Measurements from ENCODE around the gene PDE8B.

PDE8B gene

DNA sequence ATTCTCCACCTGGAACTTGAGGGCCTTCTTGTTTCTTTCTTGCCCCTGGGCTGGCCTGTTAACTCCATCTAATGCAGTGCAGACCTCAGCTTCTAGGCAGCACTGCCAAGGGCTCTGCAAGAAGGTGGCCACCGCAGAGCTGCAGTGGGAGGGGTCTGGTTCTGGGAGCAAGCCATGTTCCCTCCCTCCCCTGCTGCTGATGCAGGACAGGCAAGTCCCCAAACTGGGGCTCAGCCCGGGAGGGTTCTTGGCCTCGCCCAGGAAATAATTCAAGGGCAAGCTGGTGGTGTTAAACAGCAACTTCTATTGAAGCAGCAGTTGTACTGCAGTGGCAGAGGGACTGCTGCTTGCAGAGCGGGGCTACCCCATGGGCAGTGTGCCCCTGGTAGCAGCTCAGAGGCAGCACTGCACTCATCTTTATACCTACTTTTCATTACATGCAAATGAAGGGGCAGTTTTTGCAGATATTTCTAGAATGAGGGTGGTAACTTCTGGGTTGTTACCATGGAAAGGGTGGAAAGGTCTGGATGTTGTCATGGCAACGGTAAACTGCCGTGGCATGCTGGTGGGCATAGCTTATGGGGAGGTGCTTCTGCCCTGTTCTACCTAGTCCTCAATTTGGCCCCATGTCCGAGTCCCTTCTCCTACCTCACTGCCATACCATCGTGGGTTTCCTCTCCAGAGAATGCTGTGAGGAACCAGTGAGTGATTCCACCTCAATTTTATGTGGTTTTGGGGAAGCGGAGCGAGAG, 199.6 kb downstream of the PDE8B start:
- DNase-seq (ENCODE audit: low spot score): no peak

DNA sequence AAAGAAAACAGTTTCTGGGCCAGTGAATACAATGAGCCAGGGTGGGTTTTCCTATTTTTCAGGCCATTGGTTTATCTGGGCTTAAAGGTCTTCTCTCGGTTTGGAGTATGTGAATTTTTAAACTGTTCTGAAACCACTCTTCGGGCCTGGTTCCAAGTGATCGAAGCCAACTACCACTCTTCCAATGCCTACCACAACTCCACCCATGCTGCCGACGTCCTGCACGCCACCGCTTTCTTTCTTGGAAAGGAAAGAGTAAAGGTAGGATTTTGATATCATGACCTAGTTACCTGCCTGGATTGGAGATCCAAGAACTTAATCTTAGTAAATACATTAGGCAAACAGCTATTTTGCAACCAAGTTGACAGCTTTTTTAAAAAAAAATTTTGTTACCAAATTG, 202.6 kb downstream of the PDE8B start:
- no peak for DNase-seq (ENCODE audit: low spot score)

DNA sequence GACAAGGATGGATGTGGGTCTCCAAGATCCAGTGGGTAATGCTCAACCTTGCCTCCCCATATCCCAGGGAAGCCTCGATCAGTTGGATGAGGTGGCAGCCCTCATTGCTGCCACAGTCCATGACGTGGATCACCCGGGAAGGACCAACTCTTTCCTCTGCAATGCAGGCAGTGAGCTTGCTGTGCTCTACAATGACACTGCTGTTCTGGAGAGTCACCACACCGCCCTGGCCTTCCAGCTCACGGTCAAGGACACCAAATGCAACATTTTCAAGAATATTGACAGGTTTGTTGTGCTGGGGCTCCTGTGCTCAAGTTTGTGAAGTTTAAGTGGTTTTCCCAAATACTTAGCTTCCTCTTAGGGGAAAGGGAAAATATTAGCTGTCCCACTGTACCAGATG, 207.7 kb downstream of the PDE8B start:
- no peak for DNase-seq (ENCODE audit: low spot score)

DNA sequence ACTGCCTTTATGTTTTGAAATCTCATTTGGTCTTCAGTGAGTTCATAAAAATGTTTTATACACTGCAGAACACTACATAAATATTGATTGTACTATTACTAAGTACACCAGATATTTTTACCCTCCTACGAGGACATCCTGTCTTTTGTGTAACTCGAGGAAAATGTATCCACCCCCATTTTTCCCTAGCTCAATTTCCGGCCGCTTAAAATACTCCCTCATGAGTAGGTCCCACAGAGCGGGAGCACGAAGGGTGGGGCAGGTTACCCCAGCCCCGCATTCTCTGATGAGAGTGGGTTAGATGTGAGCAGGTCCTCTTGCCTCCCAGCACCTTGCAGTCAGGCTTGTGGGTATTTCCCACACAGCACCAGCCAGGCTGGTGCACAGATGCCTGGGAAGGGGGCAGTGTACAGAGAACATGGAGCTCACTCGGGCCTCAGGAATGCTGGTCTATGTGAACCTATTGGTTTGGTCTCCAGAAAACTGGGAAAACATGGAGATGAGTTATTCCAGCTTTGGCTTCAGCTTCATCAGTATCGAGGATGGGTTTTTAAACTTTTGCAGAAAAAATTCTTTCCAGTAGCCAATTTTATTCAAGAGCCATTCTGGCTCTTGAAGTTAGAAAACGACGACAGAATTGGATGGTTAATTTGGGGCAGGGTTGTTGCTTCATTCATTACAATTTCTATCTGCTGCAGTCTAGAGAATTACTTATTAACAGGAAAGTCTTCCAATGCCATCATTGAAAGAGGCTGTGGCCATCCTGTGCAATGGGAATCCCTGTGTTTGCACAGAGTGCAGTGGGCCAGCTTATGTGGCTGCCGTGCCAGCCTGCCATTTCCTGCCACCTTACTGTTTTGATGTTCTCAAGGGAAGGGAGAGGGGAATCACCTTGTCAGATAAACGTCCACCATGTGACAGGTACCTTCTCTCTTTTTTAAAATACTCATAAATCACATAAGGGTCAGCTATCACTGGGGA, 208.4 kb downstream of the PDE8B start:
- DNase-seq (ENCODE audit: low spot score): no peak

DNA sequence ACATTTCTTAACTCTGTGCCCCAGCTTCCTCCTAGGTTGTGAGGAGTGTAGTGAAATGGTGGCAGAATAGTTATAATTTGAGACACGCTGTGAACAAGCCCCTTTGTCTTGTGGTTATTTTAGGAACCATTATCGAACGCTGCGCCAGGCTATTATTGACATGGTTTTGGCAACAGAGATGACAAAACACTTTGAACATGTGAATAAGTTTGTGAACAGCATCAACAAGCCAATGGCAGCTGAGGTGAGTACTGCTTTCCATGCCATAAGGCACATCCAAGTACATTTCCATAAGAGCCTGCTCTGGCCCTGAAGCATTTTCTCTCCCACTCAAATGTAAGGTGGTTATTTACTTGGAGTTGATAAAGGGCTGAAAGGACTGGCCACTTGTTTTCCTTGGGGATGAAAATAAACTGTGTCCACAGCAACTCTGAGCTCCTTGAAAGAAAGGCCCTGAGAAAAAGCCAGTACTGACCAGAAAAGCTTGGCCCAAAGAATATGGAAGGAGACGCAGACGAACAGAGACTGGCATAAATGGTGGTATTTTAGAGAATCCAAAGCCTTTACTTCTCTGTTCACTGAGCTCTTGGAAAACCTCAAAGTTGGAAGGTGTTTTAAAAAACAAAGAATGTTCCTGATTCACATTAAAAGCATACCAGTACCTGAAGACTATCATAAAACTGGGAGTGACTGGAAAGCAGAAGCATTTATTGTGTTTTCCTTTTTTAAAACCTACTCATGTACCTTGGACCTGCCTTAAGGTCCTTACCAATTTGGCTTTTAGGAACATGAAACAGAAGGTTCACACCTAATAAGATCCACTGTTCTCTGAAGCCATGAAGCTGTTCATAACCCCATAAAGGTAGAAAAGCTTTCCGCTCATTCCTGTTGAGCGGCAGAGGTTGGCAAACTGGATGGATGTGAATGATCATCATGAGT, 209.4 kb downstream of the PDE8B start:
- no peak for DNase-seq (ENCODE audit: low spot score)

DNA sequence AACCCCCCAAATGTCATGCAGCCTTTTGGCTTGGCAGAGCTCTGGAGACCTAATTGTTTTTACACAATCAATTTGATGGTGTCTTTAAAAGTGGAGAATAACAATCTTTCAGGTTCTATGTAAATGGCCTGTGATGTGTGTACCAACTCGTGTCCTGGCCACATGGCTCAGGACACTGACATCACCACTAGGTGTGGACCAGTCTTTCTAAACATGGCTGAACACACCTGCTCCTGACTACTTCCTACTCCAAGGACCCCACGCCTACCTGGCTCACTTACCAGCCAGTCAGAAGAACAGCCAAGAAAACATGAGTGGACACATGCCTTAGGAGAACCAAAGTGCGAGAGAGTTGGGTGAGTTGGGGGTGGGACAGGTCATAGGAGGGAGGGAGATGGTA, 210.5 kb downstream of the PDE8B start:
- no peak for DNase-seq (ENCODE audit: low spot score)

DNA sequence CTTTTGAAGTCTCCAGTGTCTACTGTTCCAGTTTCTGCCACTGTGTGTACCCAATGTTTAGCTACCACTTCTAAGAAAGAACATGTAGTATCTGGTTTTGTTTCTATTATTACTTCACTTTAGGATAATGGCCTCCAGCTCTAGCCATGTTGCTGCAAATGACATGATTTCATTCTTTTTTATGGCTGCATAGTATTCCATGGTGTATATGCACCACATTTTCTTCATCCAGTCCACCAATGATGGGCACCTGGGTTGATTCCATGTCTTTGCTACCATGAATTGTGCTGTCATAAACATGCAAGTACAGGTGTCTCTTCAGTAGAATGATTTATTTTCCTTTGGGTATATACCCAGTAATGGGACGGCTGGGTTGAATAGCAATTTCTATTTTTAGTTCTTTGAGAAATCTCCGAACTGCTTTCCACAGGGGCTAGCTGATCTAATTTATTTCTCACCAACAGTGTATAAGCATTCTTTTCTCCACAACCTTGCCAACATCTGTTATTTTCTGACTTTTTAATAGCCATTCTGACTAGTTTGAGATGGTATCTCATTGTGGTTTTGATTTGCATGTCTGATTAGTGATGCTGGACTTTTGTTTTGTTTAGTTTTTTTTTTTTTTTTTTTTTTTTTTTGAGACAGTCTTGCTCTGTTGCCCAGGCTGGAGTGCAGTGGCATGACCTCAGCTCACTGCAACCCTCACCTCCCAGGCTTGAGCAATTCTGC, 212.7 kb downstream of the PDE8B start:
- no peak for DNase-seq (ENCODE audit: low spot score)

DNA sequence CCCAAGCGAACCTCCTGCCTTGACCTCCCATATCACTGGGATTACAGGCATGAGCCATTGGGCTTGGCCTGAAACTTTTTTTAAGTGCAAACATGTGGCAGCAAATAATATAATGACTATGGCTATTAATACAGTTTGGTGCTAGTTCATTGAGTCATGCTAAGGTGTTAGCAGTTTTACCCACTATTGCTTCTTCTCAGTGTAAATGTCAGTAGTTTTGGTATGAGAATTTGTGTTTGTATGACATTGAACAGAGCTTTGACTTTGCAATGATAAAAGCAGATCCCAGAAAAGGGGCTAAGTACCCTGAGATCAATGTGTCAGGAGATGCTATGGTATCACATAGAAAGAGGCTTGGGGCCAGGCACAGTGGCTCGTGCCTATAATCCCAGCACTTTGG, 214.4 kb downstream of the PDE8B start:
- DNase-seq (ENCODE audit: low spot score): no peak

DNA sequence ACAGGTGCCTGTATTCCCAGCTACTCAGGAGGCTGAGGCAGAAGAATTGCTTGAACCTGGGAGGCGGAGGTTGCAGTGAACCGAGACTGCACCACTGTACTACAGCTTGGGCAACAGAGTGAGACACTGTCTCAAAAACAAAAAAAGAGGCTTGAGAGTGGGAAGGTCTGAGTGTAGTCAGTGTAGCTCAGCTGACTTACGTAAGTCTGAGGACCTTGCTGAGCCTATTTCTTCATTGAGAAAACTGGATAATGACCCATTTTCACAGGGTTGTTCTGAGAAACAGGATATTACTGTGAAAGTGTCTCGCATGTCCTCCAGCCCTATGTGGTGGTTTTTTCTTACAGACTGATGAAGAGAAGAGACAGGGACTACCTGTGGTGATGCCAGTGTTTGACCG, 214.9 kb downstream of the PDE8B start:
- DNase-seq (ENCODE audit: low spot score): no peak

DNA sequence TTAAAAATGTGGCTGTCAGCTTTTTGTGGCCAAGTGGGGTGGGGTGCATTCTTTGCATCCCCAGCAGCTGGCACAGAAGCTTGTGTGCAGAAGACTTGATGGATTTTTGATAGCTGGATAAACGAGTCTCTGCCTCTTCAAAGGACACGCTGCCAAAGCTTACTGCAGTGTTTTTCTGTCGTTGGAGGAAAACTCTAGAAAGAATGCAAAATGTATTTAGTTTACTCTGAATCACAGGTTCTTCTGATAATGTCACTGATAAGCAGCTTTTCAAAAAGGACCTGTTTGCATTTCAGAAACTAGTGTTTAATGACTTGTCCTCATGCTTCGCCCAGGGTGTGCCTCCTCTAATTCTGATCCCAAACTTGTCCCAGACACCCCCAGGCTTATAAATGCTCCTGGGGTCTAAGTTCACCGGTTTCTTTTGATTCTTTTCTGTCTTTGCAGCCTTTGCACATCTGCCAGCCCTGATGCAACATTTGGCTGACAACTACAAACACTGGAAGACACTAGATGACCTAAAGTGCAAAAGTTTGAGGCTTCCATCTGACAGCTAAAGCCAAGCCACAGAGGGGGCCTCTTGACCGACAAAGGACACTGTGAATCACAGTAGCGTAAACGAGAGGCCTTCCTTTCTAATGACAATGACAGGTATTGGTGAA, 215.6 kb downstream of the PDE8B start:
- no peak for DNase-seq (ENCODE audit: low spot score)

DNA sequence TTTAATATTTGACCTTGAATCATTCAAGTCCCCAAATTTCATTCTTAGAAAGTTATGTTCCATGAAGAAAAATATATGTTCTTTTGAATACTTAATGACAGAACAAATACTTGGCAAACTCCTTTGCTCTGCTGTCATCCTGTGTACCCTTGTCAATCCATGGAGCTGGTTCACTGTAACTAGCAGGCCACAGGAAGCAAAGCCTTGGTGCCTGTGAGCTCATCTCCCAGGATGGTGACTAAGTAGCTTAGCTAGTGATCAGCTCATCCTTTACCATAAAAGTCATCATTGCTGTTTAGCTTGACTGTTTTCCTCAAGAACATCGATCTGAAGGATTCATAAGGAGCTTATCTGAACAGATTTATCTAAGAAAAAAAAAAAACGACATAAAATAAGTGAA, 216.2 kb downstream of the PDE8B start:
- no peak for DNase-seq (ENCODE audit: low spot score)

DNA sequence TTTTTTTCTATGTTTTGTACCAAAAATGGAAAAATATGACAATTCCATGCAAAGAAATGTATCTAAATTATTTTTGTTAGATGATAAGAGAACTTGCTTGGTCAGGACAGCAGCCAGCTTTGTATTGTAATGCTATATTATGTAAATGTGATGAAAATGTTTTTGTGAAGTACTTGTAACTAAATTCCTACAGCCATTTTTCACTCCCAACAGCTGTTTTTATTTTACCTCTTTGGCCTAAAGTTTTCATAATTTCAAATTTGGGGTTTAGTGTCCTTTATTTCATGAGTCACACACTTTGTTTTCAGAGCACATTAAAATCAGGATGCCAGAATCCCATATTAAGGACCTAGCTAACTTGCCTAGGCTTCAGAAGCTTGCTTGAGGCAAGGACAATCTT, 217.5 kb downstream of the PDE8B start:
- no peak for DNase-seq (ENCODE audit: low spot score)

DNA sequence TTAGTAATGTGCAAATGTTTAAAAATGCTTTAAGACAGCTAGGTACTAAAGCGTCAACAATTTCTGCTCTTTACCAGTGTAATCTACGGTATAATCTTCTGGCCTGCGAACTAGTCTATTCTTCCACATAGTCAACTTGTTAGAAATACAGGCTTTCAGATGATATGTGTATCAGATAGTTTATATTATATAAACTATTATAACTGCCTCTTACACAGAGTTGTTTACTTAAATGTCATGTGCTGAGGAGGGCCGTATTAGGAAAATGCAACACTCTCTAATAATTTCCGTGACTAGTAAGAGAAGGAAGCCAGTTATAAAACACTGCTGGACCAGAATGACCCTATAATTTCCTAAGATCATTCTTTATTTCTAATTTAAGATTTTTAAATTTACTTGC, 218.0 kb downstream of the PDE8B start:
- DNase-seq (ENCODE audit: low spot score): no peak

DNA sequence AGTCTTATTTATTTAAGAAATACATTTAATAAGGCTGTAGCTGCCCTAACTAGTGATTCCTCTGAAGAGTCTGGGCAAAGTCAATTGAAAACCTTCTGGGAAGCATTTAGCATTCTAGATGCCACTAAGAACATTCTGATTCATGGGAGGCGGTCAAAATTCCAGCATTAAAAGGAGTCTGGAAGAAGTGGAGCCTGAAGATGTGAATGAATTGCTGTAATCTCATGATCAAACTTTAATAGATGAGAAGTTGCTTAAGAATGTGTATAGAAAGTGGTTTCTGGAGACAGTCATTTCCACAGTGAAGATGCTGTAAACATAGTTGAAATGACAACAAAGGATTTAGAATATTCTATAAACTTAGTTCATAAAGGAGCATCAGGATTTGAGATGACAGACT, 220.2 kb downstream of the PDE8B start:
- no peak for DNase-seq (ENCODE audit: low spot score)

DNA sequence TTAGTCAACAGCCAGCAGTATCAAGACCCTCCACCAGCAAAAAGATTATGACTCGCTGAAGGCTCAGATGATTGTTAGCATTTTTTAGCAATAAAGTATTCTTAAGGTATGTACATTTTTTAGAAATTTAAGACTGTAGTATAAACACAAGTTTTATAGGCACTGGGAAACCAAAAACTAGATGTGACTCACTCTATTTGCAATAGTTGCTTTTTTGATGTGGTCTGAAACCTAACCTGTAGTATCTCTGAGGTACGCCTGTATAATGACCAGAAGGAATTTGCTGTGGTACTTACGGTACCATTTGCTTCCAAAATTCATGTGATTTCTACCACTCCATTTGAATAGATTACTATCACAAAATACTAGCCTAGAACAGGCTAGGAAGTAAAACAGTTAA, 220.8 kb downstream of the PDE8B start:
- DNase-seq (ENCODE audit: low spot score): no peak

DNA sequence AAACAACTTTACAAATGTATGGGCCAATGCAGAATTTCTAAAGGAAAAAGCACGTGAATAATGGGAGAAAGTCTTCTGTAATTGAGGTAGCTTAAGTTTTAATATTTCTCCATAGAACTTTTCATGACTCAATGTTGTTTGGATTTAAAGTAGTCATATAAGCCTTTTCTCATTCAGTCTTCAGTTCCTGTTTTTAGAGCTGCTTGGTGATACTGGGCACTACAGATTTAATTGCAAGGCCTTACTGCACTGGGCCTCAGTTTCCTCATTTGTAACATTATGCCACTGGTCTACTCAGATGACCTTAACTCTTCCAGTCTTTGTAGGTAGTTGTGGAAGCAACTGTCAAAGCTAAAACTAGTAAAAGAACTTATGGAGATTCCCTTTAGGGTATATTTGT, 221.2 kb downstream of the PDE8B start:
- no peak for DNase-seq (ENCODE audit: low spot score)

DNA sequence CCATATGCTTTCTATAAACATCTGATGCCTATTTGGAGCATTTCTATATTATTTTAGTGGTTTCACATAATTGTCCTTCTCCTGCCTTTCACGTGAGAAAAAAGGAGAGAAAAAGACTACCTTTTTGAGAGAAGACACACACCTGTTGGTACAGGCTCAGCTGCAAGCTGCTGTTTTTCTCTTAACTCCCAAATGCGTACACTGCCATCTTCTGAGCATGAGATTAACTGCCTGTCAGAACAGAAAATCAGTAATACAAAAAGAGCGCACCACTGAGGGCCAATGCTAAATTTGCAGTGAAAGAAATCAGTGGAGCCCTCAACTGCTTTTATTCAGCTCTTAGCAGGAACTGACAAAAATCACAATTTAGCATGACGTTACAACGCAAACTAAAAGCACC, 226.7 kb downstream of the PDE8B start:
- no peak for DNase-seq (ENCODE audit: low spot score)

DNA sequence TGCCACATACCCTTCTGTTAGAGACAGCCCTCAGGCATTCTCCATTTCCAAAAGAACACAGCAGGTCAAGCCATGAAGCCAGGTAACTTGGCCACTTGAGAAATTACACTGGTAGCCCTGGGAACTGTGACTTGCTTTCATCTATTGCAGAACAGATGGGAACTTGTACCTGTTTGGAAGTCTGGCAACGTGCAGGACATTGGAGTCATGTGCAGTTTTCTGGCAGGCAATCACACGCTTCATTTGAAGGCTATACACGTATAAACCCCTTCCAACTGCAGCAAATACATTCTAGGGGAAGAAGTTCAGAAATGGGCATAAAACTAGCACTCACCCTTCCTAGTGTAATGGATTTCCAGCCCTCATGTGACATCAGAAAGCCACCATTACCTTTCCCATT, 227.6 kb downstream of the PDE8B start:
- DNase-seq (ENCODE audit: low spot score): no peak

DNA sequence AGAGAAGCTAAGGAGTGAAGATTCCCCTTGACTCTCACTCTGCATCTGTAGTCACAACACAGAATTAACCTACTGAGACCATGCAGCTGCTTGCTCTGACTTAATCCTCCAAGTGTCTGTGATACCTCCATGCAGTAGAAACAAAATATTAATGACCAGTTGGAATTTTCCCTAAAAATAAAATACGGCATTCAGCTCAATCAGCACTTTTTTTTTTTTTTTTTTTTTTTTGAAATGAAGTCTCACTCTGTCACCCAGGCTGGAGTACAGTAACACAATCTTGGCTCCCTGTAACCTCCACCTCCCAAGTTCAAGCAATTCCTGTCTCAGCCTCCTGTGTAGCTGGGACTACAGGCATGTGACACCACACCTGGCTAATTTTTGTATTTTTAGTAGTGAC, 233.2 kb downstream of the PDE8B start:
- no peak for DNase-seq (ENCODE audit: low spot score)

DNA sequence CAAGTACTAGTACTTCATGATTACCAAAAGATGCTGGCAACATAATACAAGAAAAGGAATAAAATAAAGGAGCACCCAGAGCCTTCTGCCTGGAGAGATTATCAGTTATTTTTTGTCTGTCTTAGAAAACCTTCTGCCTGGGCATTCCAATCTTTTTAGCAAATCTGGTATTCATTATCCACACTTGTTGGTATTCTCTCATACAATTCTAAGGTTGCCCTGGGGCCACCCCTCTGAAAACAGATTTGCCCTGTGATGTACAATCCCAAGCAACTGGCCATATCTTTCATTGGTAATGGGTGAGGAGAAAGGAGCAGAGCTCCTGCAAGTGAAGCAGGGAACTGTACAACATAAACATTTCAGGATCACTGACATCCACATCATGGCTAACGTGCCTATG, 233.9 kb downstream of the PDE8B start:
- DNase-seq (ENCODE audit: low spot score): no peak

DNA sequence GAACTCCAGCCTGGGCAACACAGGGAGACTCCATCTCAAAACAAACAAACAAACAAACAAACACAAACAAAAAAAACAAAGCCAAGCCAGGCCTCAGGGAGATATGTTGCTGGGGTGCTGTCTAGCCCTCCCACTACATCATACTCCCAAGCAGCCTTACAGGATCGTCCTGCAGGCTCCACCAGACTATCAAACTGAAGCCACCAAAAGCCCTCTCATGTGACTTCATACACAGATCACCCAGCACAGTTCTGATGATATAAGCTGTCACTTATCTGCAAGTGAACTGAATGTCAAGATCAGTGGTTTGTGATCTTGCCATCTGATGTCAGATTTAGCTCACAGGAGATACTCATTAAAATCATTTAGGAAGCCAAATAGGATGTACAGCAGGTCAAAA, 238.4 kb downstream of the PDE8B start:
- no peak for DNase-seq (ENCODE audit: low spot score)

Measured in hematopoietic multipotent progenitor cell treated with erythropoietin and hydrocortisone succinate and interleukin-3 and kit ligand, for 17 days (in vitro differentiated cells).